HepG2 (cell line): ENCODE data around the gene NUDT22. TPM values are rescaled to one million over a fixed set of nuclear protein-coding genes. Genes with fewer than 3 reads are reported as not detected.

Experiments used
- AGO1 ChIP-seq: fragments of 200-400 bp; formaldehyde crosslinking; IDR thresholded peaks from 2 replicates; pipeline ENCODE4 v1.6.1; 2017; ENCODE audit warnings: mild to moderate bottlenecking, low read depth, low read length, moderate library complexity; ENCODE audit not compliant: poor library complexity, severe bottlenecking
- FOXP1 ChIP-seq, 2 experiments: fragments of 450-650 bp in 1 of 2; IDR thresholded peaks; 2 replicates each; pipeline ENCODE4 v1.6.1; 2017 to 2018; ENCODE audit warnings: antibody characterized with exemption in 1 of 2
- JDP2 ChIP-seq: sonication (generic); formaldehyde crosslinking; IDR thresholded peaks from 2 replicates; pipeline ENCODE4 v1.8.1; 2022; ENCODE audit warnings: missing genetic modification reagents, borderline replicate concordance
- KLF13 ChIP-seq: sonication (generic); formaldehyde crosslinking; IDR thresholded peaks from 2 replicates; pipeline ENCODE4 v1.4.0; 2020; ENCODE audit warnings: mild to moderate bottlenecking, missing genetic modification reagents
- PHF8 ChIP-seq: sonication (generic); formaldehyde crosslinking; IDR thresholded peaks from 2 replicates; pipeline ENCODE4 v1.5.0; 2020; ENCODE audit warnings: missing genetic modification reagents
- ZMYM3 ChIP-seq: sonication (generic); formaldehyde crosslinking; IDR thresholded peaks from 2 replicates; pipeline ENCODE4 v1.5.1; 2020; ENCODE audit warnings: mild to moderate bottlenecking, missing genetic modification reagents
- ZMYM4 ChIP-seq: sonication (generic); formaldehyde crosslinking; IDR thresholded peaks from 2 replicates; pipeline ENCODE4 v1.8.1; 2023; ENCODE audit warnings: mild to moderate bottlenecking, missing genetic modification reagents
- ZNF317 ChIP-seq: sonication (generic); formaldehyde crosslinking; IDR thresholded peaks from 2 replicates; pipeline ENCODE4 v1.5.0; 2020; ENCODE audit warnings: mild to moderate bottlenecking, missing genetic modification reagents
- ZNF430 ChIP-seq: sonication (generic); formaldehyde crosslinking; IDR thresholded peaks from 2 replicates; pipeline ENCODE4 v1.9.0; 2021; ENCODE audit warnings: mild to moderate bottlenecking, missing genetic modification reagents
- ZNF484 ChIP-seq: sonication (generic); formaldehyde crosslinking; IDR thresholded peaks from 2 replicates; pipeline ENCODE4 v1.5.1; 2020; ENCODE audit warnings: mild to moderate bottlenecking, low read depth, missing genetic modification reagents, borderline replicate concordance
- ZNF629 ChIP-seq: sonication (generic); formaldehyde crosslinking; conservative IDR thresholded peaks from 2 replicates; pipeline ENCODE4 v1.5.0; 2020; ENCODE audit warnings: missing genetic modification reagents
- ZNF747 ChIP-seq: sonication (generic); formaldehyde crosslinking; IDR thresholded peaks from 2 replicates; pipeline ENCODE4 v1.8.1; 2023; ENCODE audit warnings: missing genetic modification reagents, mild to moderate bottlenecking, borderline replicate concordance
- ZNF749 ChIP-seq: sonication (generic); formaldehyde crosslinking; IDR thresholded peaks from 2 replicates; pipeline ENCODE4 v1.8.0; 2022; ENCODE audit warnings: mild to moderate bottlenecking, missing genetic modification reagents, moderate library complexity, borderline replicate concordance
- ZNF878 ChIP-seq: sonication (generic); formaldehyde crosslinking; IDR thresholded peaks from 2 replicates; pipeline ENCODE4 v1.8.1; 2023; ENCODE audit warnings: mild to moderate bottlenecking, missing genetic modification reagents, moderate library complexity
- polyA plus RNA-seq, 8 experiments: library from polyadenylated mRNA; depleted of rRNA in 3 of 8; stranded (reverse) in 7 of 8; unstranded in 1 of 8; fragments of >200 nt; fragmentation: Illumina TruSeq in 4 of 8; extraction: Trizol in 4 of 8; gene quantifications; 2 replicates each; pipeline versions ENCODE4 v1.2.1 to v1.2.3, GENCODE V29; 2011 to 2016; ENCODE audit warnings: low read depth in 4 of 8, missing spikeins in 1 of 8, mixed read lengths in 1 of 8; ENCODE audit not compliant: insufficient read depth in 1 of 8
- total RNA-seq, 5 experiments: library from RNA; depleted of rRNA; stranded (reverse); fragments of >200 nt; fragmentation: Illumina TruSeq; extraction: Trizol; gene quantifications; 2 replicates each; pipeline ENCODE4 v1.2.3, GENCODE V29; 2016; ENCODE audit warnings: low read depth in 1 of 5
- TF ChIP-seq, protein P1 (sequence below): sonication (generic); formaldehyde crosslinking; conservative IDR thresholded peaks from 2 replicates; pipeline ENCODE4 v1.4.0; 2020; ENCODE audit warnings: missing genetic modification reagents
- TF ChIP-seq, protein P2 (sequence below): sonication (generic); formaldehyde crosslinking; IDR thresholded peaks from 2 replicates; pipeline ENCODE4 v1.8.0; 2022; ENCODE audit warnings: mild to moderate bottlenecking, missing genetic modification reagents, moderate library complexity
- TF ChIP-seq, protein P3 (sequence below): fragments of 450-650 bp; IDR thresholded peaks from 2 replicates; pipeline ENCODE4 v1.6.1; 2016
- TF ChIP-seq, protein P4 (sequence below): sonication (generic); formaldehyde crosslinking; IDR thresholded peaks from 2 replicates; pipeline ENCODE4 v1.5.0; 2020; ENCODE audit warnings: mild to moderate bottlenecking, missing genetic modification reagents

Gene NUDT22
- total and polyA plus RNA-seq, 2 of the 13 experiments (the other 11 are each of a cell fraction or from before 2014, with no cell fraction given) = 33.5 to 39.8 TPM

DNA sequence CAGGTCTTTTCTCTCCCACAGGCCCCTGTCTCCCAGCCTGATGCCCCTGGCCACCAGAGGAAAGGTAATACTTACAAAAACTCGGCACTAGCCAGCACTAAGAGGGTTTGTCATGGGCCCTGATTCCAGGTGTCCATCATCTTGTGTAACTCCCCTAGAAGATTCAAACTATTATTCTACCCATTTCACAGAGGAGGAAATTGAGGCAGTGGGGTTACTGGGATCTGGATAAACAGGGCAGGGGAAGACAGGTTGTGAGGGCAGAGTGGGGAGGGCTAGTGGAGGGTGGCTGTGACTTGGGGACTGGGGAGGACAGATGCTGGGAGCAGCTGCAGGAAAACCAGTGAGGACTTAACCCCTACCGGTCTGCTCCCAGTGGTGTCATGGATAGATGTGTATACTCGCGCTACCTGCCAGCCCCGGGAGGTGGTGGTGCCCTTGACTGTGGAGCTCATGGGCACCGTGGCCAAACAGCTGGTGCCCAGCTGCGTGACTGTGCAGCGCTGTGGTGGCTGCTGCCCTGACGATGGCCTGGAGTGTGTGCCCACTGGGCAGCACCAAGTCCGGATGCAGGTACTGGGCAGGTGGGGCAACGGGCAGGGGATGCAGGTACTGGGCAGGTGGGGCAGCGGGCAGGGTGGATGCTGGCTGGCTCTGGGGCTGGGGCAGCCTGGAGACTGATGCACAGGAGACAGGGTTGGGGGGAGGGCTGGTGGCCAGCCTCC, 9.5 kb downstream of the NUDT22 start (continued):
- TF ChIP-seq, protein P1, sequence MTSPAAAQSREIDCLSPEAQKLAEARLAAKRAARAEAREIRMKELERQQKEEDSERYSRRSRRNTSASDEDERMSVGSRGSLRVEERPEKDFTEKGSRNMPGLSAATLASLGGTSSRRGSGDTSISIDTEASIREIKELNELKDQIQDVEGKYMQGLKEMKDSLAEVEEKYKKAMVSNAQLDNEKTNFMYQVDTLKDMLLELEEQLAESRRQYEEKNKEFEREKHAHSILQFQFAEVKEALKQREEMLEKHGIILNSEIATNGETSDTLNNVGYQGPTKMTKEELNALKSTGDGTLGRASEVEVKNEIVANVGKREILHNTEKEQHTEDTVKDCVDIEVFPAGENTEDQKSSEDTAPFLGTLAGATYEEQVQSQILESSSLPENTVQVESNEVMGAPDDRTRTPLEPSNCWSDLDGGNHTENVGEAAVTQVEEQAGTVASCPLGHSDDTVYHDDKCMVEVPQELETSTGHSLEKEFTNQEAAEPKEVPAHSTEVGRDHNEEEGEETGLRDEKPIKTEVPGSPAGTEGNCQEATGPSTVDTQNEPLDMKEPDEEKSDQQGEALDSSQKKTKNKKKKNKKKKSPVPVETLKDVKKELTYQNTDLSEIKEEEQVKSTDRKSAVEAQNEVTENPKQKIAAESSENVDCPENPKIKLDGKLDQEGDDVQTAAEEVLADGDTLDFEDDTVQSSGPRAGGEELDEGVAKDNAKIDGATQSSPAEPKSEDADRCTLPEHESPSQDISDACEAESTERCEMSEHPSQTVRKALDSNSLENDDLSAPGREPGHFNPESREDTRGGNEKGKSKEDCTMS (CRISPR knock-in tag) = no peak
- TF ChIP-seq ZNF747 (CRISPR knock-in tag) (no peak), ZNF430 (no peak), FOXP1 (IDR thresholded peaks at IDR 0.05) (no peak), FOXP1 (CRISPR knock-in tag; IDR thresholded peaks at IDR 0.05) (no peak), ZNF484 (no peak), PHF8 (CRISPR knock-in tag) (0 out of 2 replicates have a peak, but pooled peaks have one; percentile 1), KLF13 (CRISPR knock-in tag) (no peak), ZNF878 (CRISPR knock-in tag) (no peak), ZMYM3 (CRISPR knock-in tag) (peak; percentile 84), ZNF317 (no peak), ZNF749 (CRISPR knock-in tag) (no peak), ZMYM4 (no peak), AGO1 (no peak), JDP2 (no peak), ZNF629 (peak; percentile 93)
- TF ChIP-seq, protein P2, sequence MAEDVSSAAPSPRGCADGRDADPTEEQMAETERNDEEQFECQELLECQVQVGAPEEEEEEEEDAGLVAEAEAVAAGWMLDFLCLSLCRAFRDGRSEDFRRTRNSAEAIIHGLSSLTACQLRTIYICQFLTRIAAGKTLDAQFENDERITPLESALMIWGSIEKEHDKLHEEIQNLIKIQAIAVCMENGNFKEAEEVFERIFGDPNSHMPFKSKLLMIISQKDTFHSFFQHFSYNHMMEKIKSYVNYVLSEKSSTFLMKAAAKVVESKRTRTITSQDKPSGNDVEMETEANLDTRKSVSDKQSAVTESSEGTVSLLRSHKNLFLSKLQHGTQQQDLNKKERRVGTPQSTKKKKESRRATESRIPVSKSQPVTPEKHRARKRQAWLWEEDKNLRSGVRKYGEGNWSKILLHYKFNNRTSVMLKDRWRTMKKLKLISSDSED (CRISPR knock-in tag) = no peak
- TF ChIP-seq, protein P3, sequence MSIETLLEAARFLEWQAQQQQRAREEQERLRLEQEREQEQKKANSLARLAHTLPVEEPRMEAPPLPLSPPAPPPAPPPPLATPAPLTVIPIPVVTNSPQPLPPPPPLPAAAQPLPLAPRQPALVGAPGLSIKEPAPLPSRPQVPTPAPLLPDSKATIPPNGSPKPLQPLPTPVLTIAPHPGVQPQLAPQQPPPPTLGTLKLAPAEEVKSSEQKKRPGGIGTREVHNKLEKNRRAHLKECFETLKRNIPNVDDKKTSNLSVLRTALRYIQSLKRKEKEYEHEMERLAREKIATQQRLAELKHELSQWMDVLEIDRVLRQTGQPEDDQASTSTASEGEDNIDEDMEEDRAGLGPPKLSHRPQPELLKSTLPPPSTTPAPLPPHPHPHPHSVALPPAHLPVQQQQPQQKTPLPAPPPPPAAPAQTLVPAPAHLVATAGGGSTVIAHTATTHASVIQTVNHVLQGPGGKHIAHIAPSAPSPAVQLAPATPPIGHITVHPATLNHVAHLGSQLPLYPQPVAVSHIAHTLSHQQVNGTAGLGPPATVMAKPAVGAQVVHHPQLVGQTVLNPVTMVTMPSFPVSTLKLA = no peak
- TF ChIP-seq, protein P4, sequence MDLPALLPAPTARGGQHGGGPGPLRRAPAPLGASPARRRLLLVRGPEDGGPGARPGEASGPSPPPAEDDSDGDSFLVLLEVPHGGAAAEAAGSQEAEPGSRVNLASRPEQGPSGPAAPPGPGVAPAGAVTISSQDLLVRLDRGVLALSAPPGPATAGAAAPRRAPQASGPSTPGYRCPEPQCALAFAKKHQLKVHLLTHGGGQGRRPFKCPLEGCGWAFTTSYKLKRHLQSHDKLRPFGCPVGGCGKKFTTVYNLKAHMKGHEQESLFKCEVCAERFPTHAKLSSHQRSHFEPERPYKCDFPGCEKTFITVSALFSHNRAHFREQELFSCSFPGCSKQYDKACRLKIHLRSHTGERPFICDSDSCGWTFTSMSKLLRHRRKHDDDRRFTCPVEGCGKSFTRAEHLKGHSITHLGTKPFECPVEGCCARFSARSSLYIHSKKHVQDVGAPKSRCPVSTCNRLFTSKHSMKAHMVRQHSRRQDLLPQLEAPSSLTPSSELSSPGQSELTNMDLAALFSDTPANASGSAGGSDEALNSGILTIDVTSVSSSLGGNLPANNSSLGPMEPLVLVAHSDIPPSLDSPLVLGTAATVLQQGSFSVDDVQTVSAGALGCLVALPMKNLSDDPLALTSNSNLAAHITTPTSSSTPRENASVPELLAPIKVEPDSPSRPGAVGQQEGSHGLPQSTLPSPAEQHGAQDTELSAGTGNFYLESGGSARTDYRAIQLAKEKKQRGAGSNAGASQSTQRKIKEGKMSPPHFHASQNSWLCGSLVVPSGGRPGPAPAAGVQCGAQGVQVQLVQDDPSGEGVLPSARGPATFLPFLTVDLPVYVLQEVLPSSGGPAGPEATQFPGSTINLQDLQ (CRISPR knock-in tag) = no peak
